Brain microvascular endothelial cell (primary cell): ENCODE results near the gene GPD1L.

Experiments used
- DNase-seq: peaks from one replicate; pipeline ENCODE4 v3.0.0-alpha.2; 2020
- H3K27ac ChIP-seq: fragments of 250-450 bp; sonication (Bioruptor Pico); 2 replicates; pipeline ENCODE4 v1.5.1; 2020; ENCODE audit warnings: mild to moderate bottlenecking, moderate library complexity
- H3K27me3 ChIP-seq: fragments of 250-450 bp; sonication (Bioruptor Pico); replicated peaks from 2 replicates; pipeline ENCODE4 v1.5.1; 2020; ENCODE audit warnings: mild to moderate bottlenecking
- H3K36me3 ChIP-seq: fragments of 250-450 bp; sonication (Bioruptor Pico); replicated peaks from 2 replicates; pipeline ENCODE4 v1.5.1; 2020; ENCODE audit warnings: mild to moderate bottlenecking
- H3K4me3 ChIP-seq: 2 replicates; pipeline ENCODE4 v1.5.1; 2011; ENCODE audit warnings: low read depth, mild to moderate bottlenecking, control low read depth, low read length, moderate library complexity
- CTCF ChIP-seq: IDR thresholded peaks from 2 replicates; pipeline ENCODE4 v1.5.1; 2011; ENCODE audit warnings: low read depth, mild to moderate bottlenecking, moderate library complexity, low read length, control low read depth, inconsistent platforms; ENCODE audit errors: missing control alignments
- in situ Hi-C: cut with HindIII; loops from 2 replicates; pipeline ENCODE4 v1.10.0; 2017; ENCODE audit warnings: low sequenced_read_pairs, low pct_ligation_motif_present

Gene GPD1L

DNA sequence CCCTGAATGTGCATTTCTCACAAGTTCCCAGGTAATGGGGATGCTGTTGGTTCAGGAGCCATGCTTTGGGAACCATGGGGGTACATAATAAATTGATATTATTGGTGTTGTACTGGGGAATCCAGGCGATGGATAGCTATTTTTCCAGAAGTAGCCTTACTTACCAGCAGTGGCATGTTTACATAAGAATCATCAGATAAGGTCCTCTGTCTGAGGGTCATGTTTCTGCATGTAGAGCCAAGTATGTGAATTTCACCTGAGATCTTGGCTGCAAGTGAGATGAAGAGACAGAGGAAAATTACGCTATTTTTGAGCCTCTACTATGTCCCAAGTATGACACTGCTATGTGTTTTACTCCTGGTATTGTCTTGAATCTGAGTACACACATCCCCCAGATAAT, 26.3 kb downstream of the GPD1L start:
- no peak for TF ChIP-seq CTCF
- no peak for DNase-seq
- in situ Hi-C loops, result no loop called here
- Histone ChIP-seq H3K27me3 (no peaks in the 10 kb centered on the region), H3K4me3 (no peak overlapping the region), H3K27ac (no peak overlapping the region), H3K36me3 (no peaks in the 10 kb centered on the region)

DNA sequence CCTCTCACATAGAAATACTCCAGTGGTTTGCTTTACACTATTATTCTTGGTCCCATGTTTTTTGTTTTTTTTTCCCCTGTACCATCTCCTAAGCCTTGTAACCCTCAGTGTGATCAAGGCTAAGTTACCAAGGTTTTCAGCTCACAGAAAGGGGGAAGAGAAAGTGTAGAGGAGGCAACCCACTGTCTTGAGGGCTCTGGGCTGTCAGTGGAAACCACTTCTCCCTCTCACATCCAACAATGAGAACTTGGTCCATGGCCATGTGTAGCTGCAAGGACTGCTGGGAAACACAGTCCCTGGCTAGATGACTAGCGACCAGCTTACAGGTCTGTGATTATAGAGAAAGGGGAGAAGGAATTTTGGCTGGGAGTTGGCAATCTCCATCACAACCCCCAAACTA, 30.3 kb downstream of the GPD1L start:
- H3K27me3 ChIP-seq, result no peaks in the 10 kb centered on the region
- H3K27ac ChIP-seq, result no peak overlapping the region
- TF ChIP-seq CTCF, result no peak
- H3K4me3 ChIP-seq, result no peak overlapping the region
- no peaks in the 10 kb centered on the region for H3K36me3 ChIP-seq
- in situ Hi-C loops, result no loop called here
- DNase-seq, result no peak

DNA sequence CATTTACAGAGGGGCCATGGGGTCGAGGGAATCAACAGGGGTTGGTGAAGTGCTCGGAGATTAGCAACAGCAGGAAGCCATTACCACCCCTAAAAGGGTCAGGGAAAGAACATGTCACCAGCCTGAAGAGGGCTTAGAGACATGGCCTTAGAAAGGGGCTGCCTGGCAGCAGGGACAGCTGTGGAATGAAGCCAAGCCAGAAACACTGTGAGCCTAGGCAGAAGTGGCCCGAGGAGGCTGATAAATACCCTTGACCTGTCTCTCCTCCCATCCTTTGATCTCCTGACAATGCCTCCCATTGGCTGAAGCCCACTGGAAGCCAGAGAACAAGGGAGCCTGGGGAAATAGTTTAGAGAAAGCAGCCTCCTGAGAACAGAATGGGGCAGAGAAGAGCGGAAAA, 31.4 kb downstream of the GPD1L start:
- Histone ChIP-seq H3K4me3 (no peak overlapping the region), H3K36me3 (no peaks in the 10 kb centered on the region), H3K27ac (no peak overlapping the region), H3K27me3 (no peaks in the 10 kb centered on the region)
- in situ Hi-C loops, result no loop called here
- no peak for DNase-seq
- TF ChIP-seq CTCF, result no peak

DNA sequence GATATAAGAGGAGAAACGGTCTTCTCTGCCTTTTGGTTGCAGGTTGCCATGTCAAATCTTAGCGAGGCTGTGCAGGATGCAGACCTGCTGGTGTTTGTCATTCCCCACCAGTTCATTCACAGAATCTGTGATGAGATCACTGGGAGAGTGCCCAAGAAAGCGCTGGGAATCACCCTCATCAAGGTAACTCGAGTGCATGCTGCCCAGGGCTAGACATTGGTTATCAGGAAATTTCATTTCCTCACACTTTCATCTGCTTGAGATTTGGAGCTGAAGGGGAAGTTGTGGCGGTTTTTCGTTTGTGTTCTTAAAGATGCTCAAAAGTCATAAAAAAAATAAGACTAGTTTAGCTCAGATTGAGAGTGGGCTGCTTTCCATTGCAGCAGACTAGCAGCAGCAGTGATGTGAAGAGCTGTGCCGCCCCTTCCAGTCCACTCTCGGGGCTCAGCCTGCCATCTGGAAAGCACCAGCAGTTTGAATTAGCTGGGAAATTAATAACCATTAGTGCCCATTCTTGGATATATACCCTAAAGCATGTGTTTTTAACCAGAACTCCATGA, 32.2 kb downstream of the GPD1L start:
- Histone ChIP-seq H3K27ac (no peak overlapping the region), H3K36me3 (no peaks in the 10 kb centered on the region), H3K27me3 (no peaks in the 10 kb centered on the region), H3K4me3 (no peak overlapping the region)
- in situ Hi-C loops, result no loop called here
- TF ChIP-seq CTCF, result no peak
- no peak for DNase-seq

GRCh38 chr3:32140943-32141342, 34.5 kb downstream of the GPD1L start:
- no peaks in the 10 kb centered on the region for H3K27me3 ChIP-seq
- in situ Hi-C loops, result no loop called here
- peak; percentile 16 for DNase-seq
- H3K27ac ChIP-seq, result no peak overlapping the region
- no peaks in the 10 kb centered on the region for H3K36me3 ChIP-seq
- TF ChIP-seq CTCF, result no peak
- no peak overlapping the region for H3K4me3 ChIP-seq
